Lung (tissue), 12 donors: ENCODE data around the gene COG6. TPM values are rescaled to one million over a fixed set of nuclear protein-coding genes. Genes with fewer than 3 reads are reported as not detected.

Source experiments
- ATAC-seq: fragments of 200-7000 bp; cut with Tn5 transposase; one replicate; pipeline ENCODE4 v1.9.1; 2020; ENCODE audit warnings: moderate number of reproducible peaks; ENCODE audit not compliant: insufficient read depth, low FRiP score
- DNase-seq, 3 donors: peaks; one replicate each; pipeline ENCODE4 v3.0.0-alpha.2; 2013 to 2017
- H3K27ac ChIP-seq, 2 donors: one replicate each; pipeline ENCODE4 v1.5.1; 2013; ENCODE audit warnings: mild to moderate bottlenecking in 2 of 2, moderate library complexity in 2 of 2, control low read depth in 1 of 2, inconsistent platforms in 1 of 2, low read depth in 1 of 2, low read length in 1 of 2
- H3K27me3 ChIP-seq, 3 donors: one replicate each; pipeline ENCODE4 v1.5.1; 2013; ENCODE audit warnings: low read length in 2 of 3; ENCODE audit not compliant: control insufficient read depth in 3 of 3, insufficient read depth in 3 of 3
- H3K36me3 ChIP-seq, 4 donors: one replicate each; pipeline ENCODE4 v1.5.1; 2013; ENCODE audit warnings: low read length in 4 of 4, mild to moderate bottlenecking in 1 of 4, moderate library complexity in 1 of 4; ENCODE audit not compliant: control insufficient read depth in 4 of 4, insufficient read depth in 4 of 4
- H3K4me1 ChIP-seq, 5 donors: one replicate each; pipeline ENCODE4 v1.5.1; 2013; ENCODE audit warnings: low read length in 5 of 5, mild to moderate bottlenecking in 2 of 5, moderate library complexity in 1 of 5; ENCODE audit not compliant: control insufficient read depth in 5 of 5, insufficient read depth in 5 of 5
- H3K4me3 ChIP-seq: one replicate; pipeline ENCODE4 v1.5.1; 2013; ENCODE audit warnings: mild to moderate bottlenecking, control low read depth, moderate library complexity
- H3K9ac ChIP-seq, 2 donors: one replicate each; pipeline ENCODE4 v1.5.1; 2013; ENCODE audit warnings: low read length in 2 of 2, control low read depth in 1 of 2; ENCODE audit not compliant: insufficient read depth in 1 of 2
- H3K9me3 ChIP-seq, 4 donors: one replicate each; pipeline ENCODE4 v1.5.1; 2013; ENCODE audit warnings: low read length in 3 of 4, mild to moderate bottlenecking in 1 of 4, moderate library complexity in 1 of 4; ENCODE audit not compliant: control insufficient read depth in 4 of 4, insufficient read depth in 3 of 4
- WGBS, 2 donors: extraction: QIAGEN DNeasy Blood & Tissue Kit; methylation state at CpG; one replicate each; pipeline ENCODE4 v1.1.7; 2013; 5-methylcytosine and 5-hydroxymethylcytosine counted together
- polyA plus RNA-seq, 2 donors: library from polyadenylated mRNA; stranded (reverse); fragments of 200-250 nt; gene quantifications; one replicate each; pipeline ENCODE4 v1.2.1, GENCODE V29; 2013
- total RNA-seq, 2 donors: library from RNA; depleted of rRNA in 1 of 2; stranded (reverse); fragments of >200 nt in 1 of 2; gene quantifications; one replicate each; pipeline ENCODE4 v1.2.1, GENCODE V29; 2014 to 2021
- TF ChIP-seq, protein P1 (sequence below): IDR thresholded peaks from 2 replicates; pipeline ENCODE4 v1.5.1; 2012; ENCODE audit warnings: mild to moderate bottlenecking; ENCODE audit errors: control extremely low read depth, extremely low read depth
- donor health status: control.
- donor health status: control.
- donor health status: Bipolar disorder and iron deficiency.
- donor health status: healthy.
- donor health status: DM: yes; HTN: yes; CAD: no.

COG6 gene
- total and polyA plus RNA-seq, 4 donors = 7.0 to 66.1 (median 17.8) TPM

DNA sequence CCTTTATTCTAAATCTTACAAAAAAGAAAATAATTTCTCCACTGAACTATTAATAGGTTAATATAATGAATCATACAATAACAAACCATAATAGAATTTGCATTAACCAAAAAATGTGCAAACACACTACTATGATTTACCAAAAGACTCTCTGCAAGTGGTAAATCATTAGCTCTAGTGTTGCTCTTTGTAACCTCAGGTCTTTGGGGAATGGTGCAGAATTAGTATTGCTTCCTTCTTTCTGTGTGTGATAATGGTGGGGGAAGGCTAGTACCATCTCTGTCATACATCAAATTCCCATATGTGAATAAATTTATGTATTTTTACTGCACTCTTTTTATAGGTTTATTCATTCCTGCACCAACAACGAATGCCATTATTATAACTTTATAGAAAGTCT is 105.1 kb downstream of the COG6 start:
- H3K4me3 ChIP-seq = no peak overlapping the region
- no peaks in the 10 kb centered on the region for H3K9me3 ChIP-seq
- 73 to 87% methylated on average over 1 of the region's 1 CpG for WGBS, 2 donors
- ATAC-seq (no peak), DNase-seq (no peak)
- H3K36me3 ChIP-seq = no peaks in the 10 kb centered on the region
- H3K27me3 ChIP-seq = no peaks in the 10 kb centered on the region
- no peak overlapping the region for H3K9ac ChIP-seq
- no peak overlapping the region for H3K27ac ChIP-seq
- TF ChIP-seq, protein P1, sequence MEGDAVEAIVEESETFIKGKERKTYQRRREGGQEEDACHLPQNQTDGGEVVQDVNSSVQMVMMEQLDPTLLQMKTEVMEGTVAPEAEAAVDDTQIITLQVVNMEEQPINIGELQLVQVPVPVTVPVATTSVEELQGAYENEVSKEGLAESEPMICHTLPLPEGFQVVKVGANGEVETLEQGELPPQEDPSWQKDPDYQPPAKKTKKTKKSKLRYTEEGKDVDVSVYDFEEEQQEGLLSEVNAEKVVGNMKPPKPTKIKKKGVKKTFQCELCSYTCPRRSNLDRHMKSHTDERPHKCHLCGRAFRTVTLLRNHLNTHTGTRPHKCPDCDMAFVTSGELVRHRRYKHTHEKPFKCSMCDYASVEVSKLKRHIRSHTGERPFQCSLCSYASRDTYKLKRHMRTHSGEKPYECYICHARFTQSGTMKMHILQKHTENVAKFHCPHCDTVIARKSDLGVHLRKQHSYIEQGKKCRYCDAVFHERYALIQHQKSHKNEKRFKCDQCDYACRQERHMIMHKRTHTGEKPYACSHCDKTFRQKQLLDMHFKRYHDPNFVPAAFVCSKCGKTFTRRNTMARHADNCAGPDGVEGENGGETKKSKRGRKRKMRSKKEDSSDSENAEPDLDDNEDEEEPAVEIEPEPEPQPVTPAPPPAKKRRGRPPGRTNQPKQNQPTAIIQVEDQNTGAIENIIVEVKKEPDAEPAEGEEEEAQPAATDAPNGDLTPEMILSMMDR = no peak
- peaks cover 0 to 3% (median 0%) of the 10 kb centered on the region in 5 donors for H3K4me1 ChIP-seq

DNA sequence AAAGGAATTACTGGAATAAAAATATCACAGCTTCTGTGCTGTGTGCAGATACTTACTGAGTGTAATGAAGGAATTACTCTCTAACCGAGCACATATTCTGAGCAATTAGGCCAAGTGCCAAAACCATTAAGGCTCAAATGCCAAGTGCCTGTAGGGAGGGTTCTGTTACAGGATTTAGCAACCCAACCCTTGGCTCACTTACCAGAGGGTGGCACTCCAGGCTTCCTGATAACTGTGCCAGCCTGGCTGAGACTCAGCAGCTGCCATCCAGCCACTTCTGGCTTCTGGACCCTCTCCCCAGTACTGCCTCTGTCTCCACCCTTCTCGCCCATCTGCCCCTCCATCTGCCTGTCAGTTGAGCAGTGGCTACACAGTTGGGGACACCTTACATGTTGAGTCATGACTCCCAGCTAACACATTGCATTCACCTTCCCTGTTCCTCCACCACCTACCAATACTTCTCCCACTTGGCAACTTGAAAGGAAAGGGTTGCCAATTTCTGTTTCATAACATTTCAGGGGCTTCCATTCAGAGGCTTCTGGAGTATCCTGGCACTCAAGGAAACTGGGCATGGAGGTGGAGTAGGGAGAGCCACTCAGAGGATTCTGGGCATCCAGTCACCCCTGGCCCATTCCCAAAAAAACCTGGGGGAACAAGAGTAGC is 110.5 kb downstream of the COG6 start:
- Histone ChIP-seq H3K9ac (no peak overlapping the region), H3K4me3 (no peak overlapping the region), H3K27ac (peak overlapping the region in 1 of 2 donors; percentile 53), H3K4me1 (peaks cover 0 to 16% (median 4%) of the 10 kb centered on the region in 5 donors), H3K27me3 (no peaks in the 10 kb centered on the region), H3K9me3 (peaks cover 0 to 2% (median 0%) of the 10 kb centered on the region in 4 donors), H3K36me3 (no peaks in the 10 kb centered on the region)
- peak; percentile 75 for ATAC-seq
- TF ChIP-seq, protein P1 = no peak
- DNase-seq = peak; percentile 22 to 59 (median 52)
- 41 to 48% methylated on average over 2 of the region's 2 CpGs for WGBS, 2 donors

DNA sequence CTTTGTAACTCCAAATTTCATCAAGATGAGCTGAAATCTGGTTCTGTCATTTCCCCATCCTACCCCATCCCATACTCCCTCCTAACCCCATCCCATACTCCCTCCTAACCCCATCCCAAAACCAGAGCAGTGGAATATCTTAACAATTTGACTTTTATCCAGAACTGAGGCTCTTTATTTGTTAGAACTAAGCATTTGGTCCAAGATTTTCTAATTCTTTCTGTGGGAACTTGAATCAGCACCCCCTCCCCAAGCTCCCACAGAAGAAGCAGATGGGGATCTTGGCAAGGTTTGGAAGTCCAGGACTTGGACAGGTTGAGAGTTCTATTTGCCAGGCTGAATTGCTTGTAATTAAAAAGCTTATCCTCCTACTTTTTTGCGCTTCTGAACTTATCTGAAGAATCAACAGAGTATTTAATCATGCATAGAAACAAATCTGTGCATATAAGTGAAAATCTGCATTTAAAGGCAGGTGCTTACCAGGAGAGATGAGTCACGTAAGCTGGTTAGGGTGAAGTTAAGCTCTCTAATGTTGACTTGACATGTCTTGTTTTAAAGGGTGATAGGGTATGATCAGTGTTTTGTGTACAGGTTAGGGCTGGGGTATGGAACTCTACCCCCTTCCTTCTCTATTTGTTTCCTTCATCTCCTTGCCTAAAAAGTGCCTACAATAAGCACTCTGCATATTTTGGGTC is 111.1 kb downstream of the COG6 start:
- H3K27ac ChIP-seq = no peak overlapping the region
- 78 to 91% methylated on average over 2 of the region's 2 CpGs for WGBS, 2 donors
- no peak for ATAC-seq

More for the DNA sequence above, 111.1 kb downstream of the COG6 start:
- Histone ChIP-seq H3K4me3 (no peak overlapping the region), H3K27me3 (no peaks in the 10 kb centered on the region), H3K9ac (no peak overlapping the region), H3K9me3 (peaks cover 0 to 2% (median 0%) of the 10 kb centered on the region in 4 donors), H3K36me3 (no peaks in the 10 kb centered on the region), H3K4me1 (peaks cover 0 to 16% (median 4%) of the 10 kb centered on the region in 5 donors)
- no peak for DNase-seq
- TF ChIP-seq, protein P1 = no peak
